ENCODE measurements around the gene GUCD1. TPM values are rescaled to one million over a fixed set of nuclear protein-coding genes. Genes with fewer than 3 reads are reported as not detected.

Gene GUCD1
- total and polyA plus RNA-seq, 2 of the 8 experiments (the other 6 are each of a cell fraction or from before 2014, with no cell fraction given) = 85.2 to 128 TPM

- Histone ChIP-seq H3K4me3 (ENCODE audit: extremely low read depth in 1 of 4, insufficient read depth in 2 of 4, low read depth in 3 of 4, low read length in 4 of 4) (no peak overlapping the region), H3K23me2 (ENCODE audit: low read depth, low read length) (no peaks in the 10 kb centered on the region), H3K79me2 (ENCODE audit: control insufficient read depth in 1 of 2, insufficient read depth in 2 of 2, low read length in 2 of 2) (no peaks in the 10 kb centered on the region), H3K4ac (replicated peaks; ENCODE audit: insufficient read length, low read depth, low read length) (no peak overlapping the region), H3K56ac (replicated peaks; ENCODE audit: insufficient read length, low read depth, low read length) (no peak overlapping the region), H3K27ac (ENCODE audit: low read depth, low read length) (no peak overlapping the region), H2BK5ac (ENCODE audit: low read depth, low read length) (no peak overlapping the region), H4K20me1 (replicated peaks in 1 of 2; ENCODE audit: control insufficient read depth in 1 of 2, insufficient read depth in 2 of 2, low read length in 2 of 2) (peaks cover 0 to 1% of the 10 kb centered on the region in 2 experiments), H3K79me1 (ENCODE audit: low read depth, low read length) (no peaks in the 10 kb centered on the region), H3K4me2 (ENCODE audit: insufficient read depth in 1 of 2, low read depth in 2 of 2, low read length in 2 of 2) (no peak overlapping the region), H3K14ac (ENCODE audit: insufficient read length) (no peak overlapping the region), H4K91ac (replicated peaks; ENCODE audit: insufficient read length, low read length) (no peak overlapping the region), H3K18ac (ENCODE audit: extremely low read depth, low read length) (no peak overlapping the region), H4K8ac (ENCODE audit: extremely low read depth, insufficient read depth, low read length) (no peak overlapping the region), H3K23ac (ENCODE audit: insufficient read length) (no peak overlapping the region), H3K9me3 (ENCODE audit: insufficient read depth in 2 of 2, low read depth in 1 of 2, low read length in 1 of 2) (no peaks in the 10 kb centered on the region), H2BK20ac (ENCODE audit: low read length) (no peak overlapping the region), H3K4me1 (replicated peaks in 1 of 4; ENCODE audit: control insufficient read depth in 3 of 4, insufficient read depth in 4 of 4, low read length in 3 of 4) (no peaks in the 10 kb centered on the region; a peak in 1 of 7 replicates), H2BK15ac (ENCODE audit: low read length) (no peak overlapping the region), H3K9ac (replicated peaks in 1 of 4; ENCODE audit: extremely low read depth in 1 of 4, low read depth in 3 of 4, low read length in 3 of 4) (no peak overlapping the region), H2BK12ac (ENCODE audit: low read depth, low read length) (no peak overlapping the region), H2AK5ac (ENCODE audit: low read depth, low read length) (no peak overlapping the region), H2AFZ (ENCODE audit: low read length) (no peak overlapping the region), H3K27me3 (replicated peaks in 1 of 4; ENCODE audit: control insufficient read depth in 3 of 4, extremely low read depth in 1 of 4, insufficient read depth in 3 of 4, low read length in 3 of 4) (no peaks in the 10 kb centered on the region), H3K36me3 (ENCODE audit: control insufficient read depth in 2 of 4, insufficient read depth in 4 of 4, low read length in 3 of 4) (peaks cover 2 to 8% (median 4%) of the 10 kb centered on the region in 4 experiments; a peak in 4 of 8 replicates), H4K5ac (ENCODE audit: insufficient read length, low read depth, low read length) (no peak overlapping the region), H2BK120ac (replicated peaks; ENCODE audit: low read depth, low read length) (no peak overlapping the region)
- ChIA-PET POLR2A (ENCODE audit: partially characterized antibody) (interaction anchor here (0.5 to 4.4 kb wide), 6 partner anchors 10 to 23 kb away, joined by 4 to 26 read pairs (median 5); partner anchors contain the start of genes LRRC75B and SNRPD3), CTCF (ENCODE audit: partially characterized antibody) (interaction anchor here (0.7 kb wide), 1 partner anchor 9 kb away, joined by 3 read pairs; no protein-coding TSS in a partner anchor)
- FAIRE-seq = no peak
- TF ChIP-seq CBX8 (IDR thresholded peaks at IDR 0.05; ENCODE audit: borderline replicate concordance, low read depth, low read length) (no peak), RNF2 (IDR thresholded peaks at IDR 0.05; ENCODE audit: borderline replicate concordance, low read depth, low read length, missing control alignments, poor library complexity, severe bottlenecking) (no peak), RBBP5 (IDR thresholded peaks at IDR 0.05; ENCODE audit: borderline replicate concordance, low read depth, low read length) (no peak), RAD21 (IDR thresholded peaks at IDR 0.05 in 1 of 2, conservative IDR thresholded peaks at IDR 0.05 in 1 of 2; ENCODE audit: low read depth in 2 of 2, low read length in 2 of 2) (no peak), KDM5A (IDR thresholded peaks at IDR 0.05; ENCODE audit: low read length) (no peak), TAF1 (IDR thresholded peaks at IDR 0.05; ENCODE audit: low read depth, low read length) (no peak), SIRT6 (IDR thresholded peaks at IDR 0.05; ENCODE audit: low read length) (no peak), POLR2A (IDR thresholded peaks at IDR 0.05; ENCODE audit: control extremely low read depth in 1 of 2, low read depth in 2 of 2, low read length in 2 of 2) (no peak), SRF (IDR thresholded peaks at IDR 0.05; ENCODE audit: low read depth, low read length) (no peak), HDAC2 (IDR thresholded peaks at IDR 0.05; ENCODE audit: borderline replicate concordance in 1 of 2, low read depth in 2 of 2, low read length in 2 of 2) (no peak), CTBP2 (IDR thresholded peaks at IDR 0.05; ENCODE audit: borderline replicate concordance, insufficient read depth, insufficient read length, low read length) (no peak), FOSL1 (IDR thresholded peaks at IDR 0.05; ENCODE audit: insufficient read depth, low read depth, low read length) (no peak), TEAD4 (IDR thresholded peaks at IDR 0.05; ENCODE audit: low read depth, low read length) (no peak)
- no peak for DNase-seq (ENCODE audit: low read depth in 1 of 2, low spot score in 2 of 2)
- WGBS, 2 experiments (ENCODE audit: extremely low coverage in 1 of 2, insufficient coverage in 1 of 2, insufficient read length in 1 of 2, insufficient replicate concordance in 2 of 2, low coverage in 1 of 2, low lambda C conversion rate in 2 of 2, missing lambda C conversion rate in 1 of 2) = 83% methylated on average over 1 of the region's 1 CpG; no CpG with 5 or more reads in 1 of the 2 experiments
Observed at GRCh38 chr22:24579258-24579601, 24.3 kb upstream of the GUCD1 start.
